Adrenal gland (tissue), 12 donors: ENCODE results near the gene HBD. TPM values are rescaled to one million over a fixed set of nuclear protein-coding genes. Genes with fewer than 3 reads are reported as not detected.

Experiments
- DNase-seq, 7 donors: peaks; one replicate each; pipeline ENCODE4 v3.0.0-alpha.2; 2019 to 2020
- H3K27ac ChIP-seq, 5 donors: fragments of 200-600 bp; sonication (generic) in 4 of 5; 1 replicate in 3 of 5; 2 replicates in 2 of 5; pipeline versions ENCODE4 v1.5.1 to v1.8.0; 2016 to 2020; ENCODE audit warnings: mild to moderate bottlenecking in 1 of 5
- H3K27me3 ChIP-seq: fragments of 200-600 bp; 2 replicates; pipeline ENCODE4 v1.8.0; 2021
- H3K36me3 ChIP-seq, 2 donors: fragments of 200-600 bp; replicated peaks in 1 of 2; 1 replicate in 1 of 2; 2 replicates in 1 of 2; pipeline versions ENCODE4 v1.5.1 to v1.8.0; 2018 to 2022
- H3K4me1 ChIP-seq, 2 donors: fragments of 200-600 bp; replicated peaks in 1 of 2; 1 replicate in 1 of 2; 2 replicates in 1 of 2; pipeline versions ENCODE4 v1.5.1 to v1.8.0; 2018 to 2021
- H3K4me3 ChIP-seq, 4 donors: fragments of 200-600 bp; sonication (generic) in 3 of 4; one replicate each; pipeline ENCODE4 v1.5.1; 2016 to 2018
- H3K9me3 ChIP-seq, 3 donors: fragments of 200-600 bp; sonication (generic) in 1 of 3; replicated peaks in 1 of 3; 1 replicate in 2 of 3; 2 replicates in 1 of 3; pipeline versions ENCODE4 v1.5.1 to v1.8.0; 2016 to 2021
- CTCF ChIP-seq, 6 experiments: fragments of 450-650 bp in 4 of 6; fragments of 200-600 bp in 2 of 6; sonication (generic) in 1 of 6; IDR thresholded peaks; 1 replicate in 5 of 6; 2 replicates in 1 of 6; pipeline versions ENCODE4 v1.5.1 to v1.8.0; 2016 to 2021; ENCODE audit warnings: antibody characterized with exemption in 6 of 6, mild to moderate bottlenecking in 2 of 6, moderate library complexity in 1 of 6
- POLR2A ChIP-seq, 2 donors: fragments of 450-650 bp; IDR thresholded peaks; one replicate each; pipeline ENCODE4 v1.6.1; 2017; ENCODE audit warnings: antibody characterized with exemption in 2 of 2, mild to moderate bottlenecking in 2 of 2, moderate library complexity in 1 of 2
- WGBS, 4 donors: extraction: QIAGEN DNeasy Blood & Tissue Kit in 2 of 4; methylation state at CpG; one replicate each; pipeline versions ENCODE4 v1.1.5 to v1.1.7; 2013 to 2017; 5-methylcytosine and 5-hydroxymethylcytosine counted together
- intact Hi-C, 2 donors: fragments of 100-400 bp; cut with DNase I; formaldehyde crosslinking; loops; one replicate each; pipeline versions ENCODE4 v1.14.1 to v1.15.0; 2022 to 2023
- polyA plus RNA-seq, 3 donors: library from polyadenylated mRNA; stranded (reverse); fragments of 200-250 nt in 2 of 3; fragments of 350-450 nt in 1 of 3; fragmentation: Illumina TruSeq in 1 of 3; extraction: RNeasy Lipid Tissue Mini Kit (QIAGEN cat#74804) in 1 of 3; gene quantifications; one replicate each; pipeline ENCODE4 v1.2.3, GENCODE V29; 2013 to 2014
- total RNA-seq, 9 donors: library from RNA; depleted of rRNA in 4 of 9; stranded (reverse); fragments of >200 nt in 4 of 9; fragments of 120-200 nt in 1 of 9; fragmentation: NEBNext Ultra II Directional in 1 of 9; extraction: Animal tissue kit (Norgen Biotek cat#: 25700) in 1 of 9; gene quantifications; one replicate each; pipeline versions ENCODE4 v1.1.0 to v1.2.4, GENCODE V29; 2013 to 2023
- donor health status: healthy with polysubstance abuse.
- donor health status: Bipolar disorder and iron deficiency.
- donor health status: DM: yes; HTN: yes; CAD: no.
- donor health status: DM: no; HTN: no; CAD: no.
- donor health status: DM: no; HTN: no; CAD: no.
- donor health status: DM: yes; HTN: yes; CAD: no.

Gene HBD
- total and polyA plus RNA-seq, 12 donors, result 0.53 to 2.1 (median 0.83) TPM; not detected in 9

DNA sequence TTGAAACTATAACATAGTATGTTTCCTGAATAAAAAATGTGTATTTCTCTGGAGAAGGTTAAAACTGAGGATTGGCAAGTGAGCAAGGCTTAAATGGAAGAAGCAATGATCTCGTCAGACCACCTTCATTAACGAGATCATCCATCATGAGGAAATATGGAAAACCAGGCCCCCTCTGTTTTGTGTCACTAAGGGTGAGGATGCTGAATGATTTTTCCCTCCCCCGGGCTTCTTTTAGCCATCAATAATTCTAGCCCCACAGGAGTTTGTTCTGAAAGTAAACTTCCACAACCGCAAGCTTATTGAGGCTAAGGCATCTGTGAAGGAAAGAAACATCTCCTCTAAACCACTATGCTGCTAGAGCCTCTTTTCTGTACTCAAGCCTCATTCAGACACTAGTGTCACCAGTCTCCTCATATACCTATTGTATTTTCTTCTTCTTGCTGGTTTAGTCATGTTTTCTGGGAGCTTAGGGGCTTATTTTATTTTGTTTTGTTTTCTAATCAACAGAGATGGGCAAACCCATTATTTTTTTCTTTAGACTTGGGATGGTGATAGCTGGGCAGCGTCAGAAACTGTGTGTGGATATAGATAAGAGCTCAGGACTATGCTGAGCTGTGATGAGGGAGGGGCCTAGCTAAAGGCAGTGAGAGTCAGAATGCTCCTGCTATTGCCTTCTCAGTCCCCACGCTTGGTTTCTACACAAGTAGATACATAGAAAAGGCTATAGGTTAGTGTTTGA lies 41.3 kb upstream of the HBD start:
- Histone ChIP-seq H3K36me3 (no peaks in the 10 kb centered on the region), H3K27ac (no peak overlapping the region), H3K4me1 (no peaks in the 10 kb centered on the region), H3K4me3 (no peak overlapping the region), H3K27me3 (no peaks in the 10 kb centered on the region), H3K9me3 (no peaks in the 10 kb centered on the region)
- DNase-seq, result no peak
- intact Hi-C loops, result no loop called here
- TF ChIP-seq CTCF (IDR thresholded peaks at IDR 0.05), result no peak
- 67 to 74% (median 71%) methylated on average over 6 of the region's 6 CpGs for WGBS, 4 donors

DNA sequence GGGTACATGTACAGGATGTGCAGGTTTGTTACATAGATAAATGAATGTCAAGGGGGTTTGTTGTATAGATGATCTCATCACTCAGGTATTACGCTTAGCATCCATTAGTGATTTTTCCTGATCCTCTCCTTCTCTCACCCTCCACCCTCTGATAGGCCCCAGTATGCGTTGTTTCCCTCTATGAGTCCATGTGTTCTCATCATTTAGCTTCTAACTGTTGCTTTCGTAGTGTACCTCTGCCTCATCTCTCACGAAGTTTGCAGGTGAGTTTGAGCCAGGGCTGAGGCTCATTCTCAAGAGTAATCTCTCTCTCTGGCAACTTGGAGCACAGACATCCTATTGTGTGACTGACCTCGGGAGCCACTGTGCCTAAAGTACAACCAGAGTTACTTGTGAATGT lies 40.1 kb upstream of the HBD start:
- Histone ChIP-seq H3K27me3 (no peaks in the 10 kb centered on the region), H3K9me3 (no peaks in the 10 kb centered on the region), H3K4me3 (no peak overlapping the region), H3K4me1 (no peaks in the 10 kb centered on the region), H3K36me3 (no peaks in the 10 kb centered on the region), H3K27ac (no peak overlapping the region)
- intact Hi-C loops, result no loop called here
- DNase-seq, result no peak
- TF ChIP-seq CTCF (IDR thresholded peaks at IDR 0.05) (no peak), POLR2A (IDR thresholded peaks at IDR 0.05) (no peak)
- WGBS, 4 donors, result 76 to 79% (median 78%) methylated on average over 5 of the region's 5 CpGs

GRCh38 chr11:5272395-5273017 lies 38.2 kb upstream of the HBD start:
- no peak for DNase-seq
- 62 to 76% (median 72%) methylated on average over 4 of the region's 4 CpGs for WGBS, 4 donors
- Histone ChIP-seq H3K4me3 (no peak overlapping the region), H3K27me3 (no peaks in the 10 kb centered on the region), H3K9me3 (no peaks in the 10 kb centered on the region), H3K36me3 (no peaks in the 10 kb centered on the region), H3K27ac (no peak overlapping the region), H3K4me1 (no peaks in the 10 kb centered on the region)
- intact Hi-C loops, result no loop called here
- TF ChIP-seq POLR2A (IDR thresholded peaks at IDR 0.05) (no peak), CTCF (IDR thresholded peaks at IDR 0.05) (no peak)

DNA sequence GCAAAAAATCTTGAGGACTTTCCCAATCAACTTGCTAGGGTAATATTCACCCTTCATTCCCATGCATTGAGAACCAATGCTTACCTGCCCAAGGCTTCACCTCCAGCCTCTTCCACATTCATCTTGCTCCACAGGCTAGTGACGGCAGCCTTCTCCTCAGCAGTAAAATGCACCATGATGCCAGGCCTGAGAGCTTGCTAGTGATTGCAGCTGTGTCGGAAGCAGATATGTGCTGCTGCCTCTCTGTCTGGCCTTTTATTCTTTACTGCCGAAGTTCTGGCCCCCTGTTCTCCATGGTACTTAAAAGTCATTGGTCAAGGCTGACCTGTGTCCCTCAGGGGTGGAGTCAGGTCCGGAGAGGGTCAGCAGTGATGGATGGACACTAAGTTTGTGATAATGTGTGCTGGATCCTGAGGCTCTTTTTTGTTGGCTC lies 35.4 kb upstream of the HBD start, which contains the start of gene HBE1:
HBE1 (minus strand) TSS at position 231 of the 433 bp plus-strand sequence; CDS start at position 176, 55 bp downstream.
- no peaks in the 10 kb centered on the region for H3K27me3 ChIP-seq
- H3K36me3 ChIP-seq, result no peaks in the 10 kb centered on the region
- intact Hi-C loops, result no loop called here
- H3K4me3 ChIP-seq, result no peak within 1 kb of the TSS
- TF ChIP-seq CTCF (IDR thresholded peaks at IDR 0.05) (no peak), POLR2A (IDR thresholded peaks at IDR 0.05) (no peak)
- H3K9me3 ChIP-seq, result no peaks in the 10 kb centered on the region
- no peak for DNase-seq
- 36 to 48% (median 44%) methylated on average over 4 of the region's 4 CpGs for WGBS, 4 donors
- H3K27ac ChIP-seq, result no peak within 1 kb of the TSS
- H3K4me1 ChIP-seq, result no peaks in the 10 kb centered on the region
